T-helper 2 cell treated with Interferon-gamma antibody and Interleukin-4, amounts not matched to agents 5 μg/mL and 100 μg/mL, for 36 hours (primary cell): Measurements from ENCODE around the gene TANGO2.

Experiments used
- DNase-seq: peaks from one replicate; pipeline ENCODE4 v3.0.0; 2021; ENCODE audit warnings: low spot score
- H3K27ac Mint-ChIP-seq: one replicate; pipeline ENCODE4 v1.8.0; 2021; ENCODE audit warnings: mild to moderate bottlenecking, mixed read lengths
- H3K27me3 Mint-ChIP-seq: one replicate; pipeline ENCODE4 v1.8.0; 2021; ENCODE audit warnings: low read depth, mixed read lengths
- H3K36me3 Mint-ChIP-seq: one replicate; pipeline ENCODE4 v1.8.0; 2021; ENCODE audit warnings: low read depth, mixed read lengths
- H3K4me1 Mint-ChIP-seq: one replicate; pipeline ENCODE4 v1.8.0; 2021; ENCODE audit warnings: low read depth, mixed read lengths
- H3K4me3 Mint-ChIP-seq: one replicate; pipeline ENCODE4 v1.8.0; 2022; ENCODE audit warnings: mild to moderate bottlenecking, moderate library complexity, mixed read lengths
- H3K9me3 Mint-ChIP-seq: one replicate; pipeline ENCODE4 v1.8.0; 2021; ENCODE audit warnings: mixed read lengths

TANGO2 gene

GRCh38 chr22:19997561-19998231 lies 23.2 kb upstream of the TANGO2 start:
- H3K4me3 Mint-ChIP-seq, result no peak overlapping the region
- no peaks in the 10 kb centered on the region for H3K9me3 Mint-ChIP-seq
- no peak for DNase-seq
- H3K36me3 Mint-ChIP-seq, result no peaks in the 10 kb centered on the region
- no peaks in the 10 kb centered on the region for H3K4me1 Mint-ChIP-seq
- peaks cover under 1% of the 10 kb centered on the region for H3K27me3 Mint-ChIP-seq
- H3K27ac Mint-ChIP-seq, result no peak overlapping the region

GRCh38 chr22:19998232-19998951 lies 22.5 kb upstream of the TANGO2 start:
- DNase-seq, result no peak
- H3K27me3 Mint-ChIP-seq, result peaks cover 5% of the 10 kb centered on the region
- H3K4me3 Mint-ChIP-seq, result no peak overlapping the region
- H3K9me3 Mint-ChIP-seq, result peaks cover 4% of the 10 kb centered on the region
- H3K4me1 Mint-ChIP-seq, result no peaks in the 10 kb centered on the region
- no peaks in the 10 kb centered on the region for H3K36me3 Mint-ChIP-seq
- no peak overlapping the region for H3K27ac Mint-ChIP-seq

- Mint-ChIP-seq H3K36me3 (no peaks in the 10 kb centered on the region), H3K27ac (no peak overlapping the region), H3K27me3 (peaks cover 5% of the 10 kb centered on the region), H3K9me3 (peaks cover 11% of the 10 kb centered on the region), H3K4me3 (no peak overlapping the region), H3K4me1 (no peaks in the 10 kb centered on the region)
- DNase-seq, result no peak
These were observed 21.7 kb upstream of the TANGO2 start for GRCh38 chr22:19998991-19999820.

- Mint-ChIP-seq H3K27me3 (peaks cover 8% of the 10 kb centered on the region), H3K9me3 (peaks cover 15% of the 10 kb centered on the region), H3K36me3 (no peaks in the 10 kb centered on the region), H3K4me3 (no peak overlapping the region), H3K4me1 (no peaks in the 10 kb centered on the region), H3K27ac (no peak overlapping the region)
- DNase-seq, result no peak
These were observed 20.4 kb upstream of the TANGO2 start for GRCh38 chr22:20000246-20001081.

- H3K4me1 Mint-ChIP-seq, result no peaks in the 10 kb centered on the region
- no peak for DNase-seq
- peaks cover 15% of the 10 kb centered on the region for H3K9me3 Mint-ChIP-seq
- no peak overlapping the region for H3K27ac Mint-ChIP-seq
- peaks cover 8% of the 10 kb centered on the region for H3K27me3 Mint-ChIP-seq
- H3K4me3 Mint-ChIP-seq, result no peak overlapping the region
- no peaks in the 10 kb centered on the region for H3K36me3 Mint-ChIP-seq
These were observed 19.8 kb upstream of the TANGO2 start for GRCh38 chr22:20001082-20001638.

GRCh38 chr22:20002128-20002527 lies 18.8 kb upstream of the TANGO2 start:
- Mint-ChIP-seq H3K9me3 (peaks cover 15% of the 10 kb centered on the region), H3K4me3 (no peak overlapping the region), H3K27me3 (peaks cover 8% of the 10 kb centered on the region), H3K27ac (no peak overlapping the region), H3K36me3 (no peaks in the 10 kb centered on the region), H3K4me1 (no peaks in the 10 kb centered on the region)
- DNase-seq, result no peak

GRCh38 chr22:20002636-20003035 lies 18.3 kb upstream of the TANGO2 start:
- Mint-ChIP-seq H3K4me1 (no peaks in the 10 kb centered on the region), H3K9me3 (peaks cover 15% of the 10 kb centered on the region), H3K27me3 (peaks cover 8% of the 10 kb centered on the region), H3K36me3 (no peaks in the 10 kb centered on the region), H3K27ac (no peak overlapping the region), H3K4me3 (no peak overlapping the region)
- no peak for DNase-seq

GRCh38 chr22:20003304-20003703 lies 17.6 kb upstream of the TANGO2 start:
- Mint-ChIP-seq H3K9me3 (peaks cover 15% of the 10 kb centered on the region), H3K27me3 (peaks cover 8% of the 10 kb centered on the region), H3K27ac (no peak overlapping the region), H3K4me1 (no peaks in the 10 kb centered on the region), H3K4me3 (no peak overlapping the region), H3K36me3 (no peaks in the 10 kb centered on the region)
- no peak for DNase-seq

- DNase-seq, result no peak
- Mint-ChIP-seq H3K27ac (no peak overlapping the region), H3K27me3 (peaks cover 8% of the 10 kb centered on the region), H3K36me3 (no peaks in the 10 kb centered on the region), H3K4me1 (no peaks in the 10 kb centered on the region), H3K9me3 (peaks cover 15% of the 10 kb centered on the region), H3K4me3 (no peak overlapping the region)
These were observed 16.4 kb upstream of the TANGO2 start for GRCh38 chr22:20004464-20004863.

- H3K36me3 Mint-ChIP-seq, result no peaks in the 10 kb centered on the region
- no peak overlapping the region for H3K4me3 Mint-ChIP-seq
- H3K9me3 Mint-ChIP-seq, result peaks cover 11% of the 10 kb centered on the region
- DNase-seq, result no peak
- no peak overlapping the region for H3K27ac Mint-ChIP-seq
- no peaks in the 10 kb centered on the region for H3K4me1 Mint-ChIP-seq
- peaks cover 2% of the 10 kb centered on the region for H3K27me3 Mint-ChIP-seq
These were observed 12.5 kb upstream of the TANGO2 start for GRCh38 chr22:20008221-20008995.

- Mint-ChIP-seq H3K4me1 (no peaks in the 10 kb centered on the region), H3K36me3 (no peaks in the 10 kb centered on the region), H3K27ac (no peak overlapping the region), H3K9me3 (peaks cover 6% of the 10 kb centered on the region), H3K27me3 (peaks cover 2% of the 10 kb centered on the region), H3K4me3 (no peak overlapping the region)
- DNase-seq, result no peak
These were observed 11.9 kb upstream of the TANGO2 start for GRCh38 chr22:20009018-20009491.

GRCh38 chr22:20009582-20010306 lies 11.2 kb upstream of the TANGO2 start:
- Mint-ChIP-seq H3K27me3 (peaks cover 7% of the 10 kb centered on the region), H3K9me3 (no peaks in the 10 kb centered on the region), H3K36me3 (no peaks in the 10 kb centered on the region), H3K4me3 (no peak overlapping the region), H3K4me1 (no peaks in the 10 kb centered on the region), H3K27ac (no peak overlapping the region)
- no peak for DNase-seq
